DND-41 (cell line): ENCODE results near the gene AMOT.

Source experiments
- ATAC-seq: fragments of 200-7000 bp; cut with Tn5 transposase; 3 replicates; pipeline ENCODE4 v1.9.1; 2021; ENCODE audit warnings: low read depth; ENCODE audit not compliant: insufficient read depth
- DNase-seq: peaks from one replicate; pipeline ENCODE4 v3.0.0-alpha.2; 2020
- H2AFZ ChIP-seq: 2 replicates; pipeline ENCODE4 v1.6.0; 2012; ENCODE audit warnings: low read depth, low read length
- H3K27ac ChIP-seq: 2 replicates; pipeline ENCODE4 v1.5.1; 2012; ENCODE audit warnings: low read length, inconsistent platforms
- H3K27me3 ChIP-seq: fragments of 200-600 bp; sonication (generic); 2 replicates; pipeline ENCODE4 v1.6.0; 2012; ENCODE audit warnings: low read length, mild to moderate bottlenecking, inconsistent platforms; ENCODE audit not compliant: insufficient read depth, poor library complexity
- H3K36me3 ChIP-seq: 2 replicates; pipeline ENCODE4 v1.5.1; 2012; ENCODE audit warnings: low read length, inconsistent platforms; ENCODE audit not compliant: insufficient read depth
- H3K4me1 ChIP-seq: 2 replicates; pipeline ENCODE4 v1.5.1; 2012; ENCODE audit warnings: mild to moderate bottlenecking, low read length; ENCODE audit not compliant: insufficient read depth
- H3K4me2 ChIP-seq: 2 replicates; pipeline ENCODE4 v1.6.0; 2012; ENCODE audit warnings: mild to moderate bottlenecking, moderate library complexity, low read length, inconsistent platforms; ENCODE audit not compliant: insufficient read depth
- H3K4me3 ChIP-seq, 2 experiments: fragments of 200-600 bp in 1 of 2; shearing (Covaris generic) in 1 of 2; 2 replicates each; pipeline ENCODE4 v1.5.1; 2012 to 2016; ENCODE audit warnings: inconsistent platforms in 2 of 2, low read length in 2 of 2, mild to moderate bottlenecking in 2 of 2, low read depth in 1 of 2, moderate library complexity in 1 of 2
- H3K79me2 ChIP-seq: 2 replicates; pipeline ENCODE4 v1.6.0; 2012; ENCODE audit warnings: low read length, inconsistent platforms; ENCODE audit not compliant: insufficient read depth
- H3K9ac ChIP-seq: 2 replicates; pipeline ENCODE4 v1.6.0; 2012; ENCODE audit warnings: low read depth, mild to moderate bottlenecking, inconsistent platforms, low read length, moderate library complexity
- H3K9me3 ChIP-seq: 2 replicates; pipeline ENCODE4 v1.5.1; 2012; ENCODE audit warnings: low read length, moderate library complexity, mild to moderate bottlenecking, inconsistent platforms; ENCODE audit not compliant: insufficient read depth, severe bottlenecking
- H4K20me1 ChIP-seq: 2 replicates; pipeline ENCODE4 v1.6.0; 2012; ENCODE audit warnings: low read length; ENCODE audit not compliant: insufficient read depth
- CTCF ChIP-seq: IDR thresholded peaks from 2 replicates; pipeline ENCODE4 v1.5.1; 2012; ENCODE audit warnings: borderline replicate concordance, low read length, moderate library complexity, mild to moderate bottlenecking; ENCODE audit not compliant: poor library complexity, severe bottlenecking; ENCODE audit errors: extremely low read depth
- EZH2 ChIP-seq: IDR thresholded peaks from 3 replicates; pipeline ENCODE4 v1.6.1; 2012; ENCODE audit warnings: borderline replicate concordance, low read depth, mild to moderate bottlenecking, moderate library complexity, low read length, inconsistent platforms; ENCODE audit not compliant: severe bottlenecking

Gene AMOT

GRCh38 chrX:112760697-112761096, 79.9 kb downstream of the AMOT start:
- DNase-seq, result no peak
- H3K9ac ChIP-seq, result no peak overlapping the region
- no peaks in the 10 kb centered on the region for H3K27me3 ChIP-seq
- H3K9me3 ChIP-seq, result no peaks in the 10 kb centered on the region
- H3K79me2 ChIP-seq, result no peaks in the 10 kb centered on the region
- no peaks in the 10 kb centered on the region for H3K4me1 ChIP-seq
- TF ChIP-seq CTCF (no peak), EZH2 (no peak)
- H3K27ac ChIP-seq, result no peak overlapping the region
- no peaks in the 10 kb centered on the region for H4K20me1 ChIP-seq
- H3K36me3 ChIP-seq, result no peaks in the 10 kb centered on the region
- H2AFZ ChIP-seq, result no peak overlapping the region
- ATAC-seq, result no peak
- no peak overlapping the region for H3K4me3 ChIP-seq
- no peak overlapping the region for H3K4me2 ChIP-seq

- TF ChIP-seq EZH2 (no peak), CTCF (no peak)
- Histone ChIP-seq H3K4me2 (no peak overlapping the region), H2AFZ (no peak overlapping the region), H3K9me3 (no peaks in the 10 kb centered on the region), H4K20me1 (no peaks in the 10 kb centered on the region), H3K4me3 (no peak overlapping the region), H3K36me3 (no peaks in the 10 kb centered on the region), H3K27me3 (no peaks in the 10 kb centered on the region), H3K9ac (no peak overlapping the region), H3K4me1 (no peaks in the 10 kb centered on the region), H3K79me2 (no peaks in the 10 kb centered on the region), H3K27ac (no peak overlapping the region)
- DNase-seq, result no peak
- no peak for ATAC-seq
Observed at GRCh38 chrX:112759966-112760365, 80.7 kb downstream of the AMOT start.

- no peaks in the 10 kb centered on the region for H3K36me3 ChIP-seq
- H3K4me1 ChIP-seq, result no peaks in the 10 kb centered on the region
- TF ChIP-seq EZH2 (no peak), CTCF (no peak)
- H3K79me2 ChIP-seq, result no peaks in the 10 kb centered on the region
- H4K20me1 ChIP-seq, result no peaks in the 10 kb centered on the region
- no peaks in the 10 kb centered on the region for H3K9me3 ChIP-seq
- H3K27me3 ChIP-seq, result no peaks in the 10 kb centered on the region
- no peak overlapping the region for H3K4me3 ChIP-seq
- H3K9ac ChIP-seq, result no peak overlapping the region
- DNase-seq (no peak), ATAC-seq (no peak)
- no peak overlapping the region for H3K27ac ChIP-seq
- no peak overlapping the region for H2AFZ ChIP-seq
- no peak overlapping the region for H3K4me2 ChIP-seq
Observed at GRCh38 chrX:112759512-112759911, 81.1 kb downstream of the AMOT start.

- H3K79me2 ChIP-seq, result no peaks in the 10 kb centered on the region
- no peak overlapping the region for H3K9ac ChIP-seq
- no peaks in the 10 kb centered on the region for H3K36me3 ChIP-seq
- ATAC-seq (no peak), DNase-seq (no peak)
- H3K4me1 ChIP-seq, result no peaks in the 10 kb centered on the region
- no peaks in the 10 kb centered on the region for H3K9me3 ChIP-seq
- no peak for TF ChIP-seq CTCF
- no peak for TF ChIP-seq EZH2
- H3K4me3 ChIP-seq, result no peak overlapping the region
- H4K20me1 ChIP-seq, result no peaks in the 10 kb centered on the region
- H3K27ac ChIP-seq, result no peak overlapping the region
- H3K27me3 ChIP-seq, result no peaks in the 10 kb centered on the region
- H2AFZ ChIP-seq, result no peak overlapping the region
- H3K4me2 ChIP-seq, result no peak overlapping the region
Observed at GRCh38 chrX:112757946-112758345, 82.7 kb downstream of the AMOT start.
